ENCODE data around the gene GBP2. TPM values are rescaled to one million over a fixed set of nuclear protein-coding genes. Genes with fewer than 3 reads are reported as not detected.
"Not testable (repeated sequence)": the region's sequence is repeated elsewhere in the genome, so short reads cannot be mapped to it uniquely, and the experiment has no call there.

Gene GBP2
- total RNA-seq, 4 donors from 2014 or later, result 62.2 to 87.3 (median 72.5) TPM

- Histone ChIP-seq H3K9me3 (no peaks in the 10 kb centered on the region), H3K36me3 (no peaks in the 10 kb centered on the region), H3K27me3 (no peaks in the 10 kb centered on the region), H3K4me1 (peaks cover 18% of the 10 kb centered on the region), H3K4me3 (no peak overlapping the region), H3K27ac (no peak overlapping the region)
- DNase-seq (ENCODE audit: low spot score in 2 of 2), result no peak
- no CpG with 5 or more reads among the region's 1 CpG for WGBS
- no peak for TF ChIP-seq POLR2A (IDR thresholded peaks at IDR 0.05)
- TF ChIP-seq EP300 (IDR thresholded peaks at IDR 0.05), result no peak
- TF ChIP-seq POLR2AphosphoS5 (IDR thresholded peaks at IDR 0.05), result no peak
- no peak for TF ChIP-seq CTCF (IDR thresholded peaks at IDR 0.05)
Measured at GRCh38 chr1:89133747-89134146, 7.8 kb upstream of the GBP2 start.

- no peak overlapping the region for H3K4me3 ChIP-seq
- no peaks in the 10 kb centered on the region for H3K27me3 ChIP-seq
- H3K27ac ChIP-seq, result no peak overlapping the region
- no peaks in the 10 kb centered on the region for H3K9me3 ChIP-seq
- no peak for DNase-seq (ENCODE audit: low spot score in 2 of 2)
- H3K36me3 ChIP-seq, result no peaks in the 10 kb centered on the region
- peaks cover 34% of the 10 kb centered on the region for H3K4me1 ChIP-seq
- 36% methylated on average over 1 of the region's 1 CpG for WGBS
- TF ChIP-seq CTCF (IDR thresholded peaks at IDR 0.05) (no peak), EP300 (IDR thresholded peaks at IDR 0.05) (no peak), POLR2A (IDR thresholded peaks at IDR 0.05) (no peak), POLR2AphosphoS5 (IDR thresholded peaks at IDR 0.05) (no peak)
Measured at GRCh38 chr1:89130716-89131115, 4.8 kb upstream of the GBP2 start.

- no peaks in the 10 kb centered on the region for H3K9me3 ChIP-seq
- TF ChIP-seq POLR2A (IDR thresholded peaks at IDR 0.05) (no peak), CTCF (IDR thresholded peaks at IDR 0.05) (no peak), EP300 (IDR thresholded peaks at IDR 0.05) (no peak), POLR2AphosphoS5 (IDR thresholded peaks at IDR 0.05) (no peak)
- no peaks in the 10 kb centered on the region for H3K27me3 ChIP-seq
- no peak overlapping the region for H3K4me3 ChIP-seq
- peaks cover 38% of the 10 kb centered on the region for H3K4me1 ChIP-seq
- WGBS, result 61% methylated on average over 4 of the region's 4 CpGs
- DNase-seq (ENCODE audit: low spot score in 2 of 2), result no peak
- H3K36me3 ChIP-seq, result no peaks in the 10 kb centered on the region
- H3K27ac ChIP-seq, result no peak overlapping the region
Measured at GRCh38 chr1:89129911-89130310, 4.0 kb upstream of the GBP2 start.

- 95% methylated on average over 14 of the region's 31 CpGs for WGBS
- peak overlapping the region; percentile 72 for H3K27ac ChIP-seq
- H3K36me3 ChIP-seq; H3K27me3 ChIP-seq; DNase-seq (ENCODE audit: low spot score in 2 of 2); H3K9me3 ChIP-seq: not testable (repeated sequence)
- H3K4me1 ChIP-seq, result peaks cover 57% of the 10 kb centered on the region
- peak overlapping the region; percentile 35 for H3K4me3 ChIP-seq
Measured at GRCh38 chr1:89128003-89128458, 2.1 kb upstream of the GBP2 start.

GRCh38 chr1:89126602-89127565, 970 bp upstream of the GBP2 start:
- H3K27me3 ChIP-seq, result not testable (repeated sequence)
- WGBS, result 75% methylated on average over 22 of the region's 23 CpGs

GRCh38 chr1:89125240-89125912, 538 bp downstream of the GBP2 start:
- peak overlapping the region; percentile 87 for H3K27ac ChIP-seq
- DNase-seq (ENCODE audit: low spot score in 2 of 2), result no peak
- H3K36me3 ChIP-seq, result peaks cover 15% of the 10 kb centered on the region
- TF ChIP-seq POLR2AphosphoS5 (IDR thresholded peaks at IDR 0.05) (no peak), EP300 (IDR thresholded peaks at IDR 0.05) (no peak), CTCF (IDR thresholded peaks at IDR 0.05) (no peak), POLR2A (IDR thresholded peaks at IDR 0.05) (no peak)
- WGBS, result 28% methylated on average over 3 of the region's 3 CpGs
- H3K27me3 ChIP-seq, result no peaks in the 10 kb centered on the region
- peaks cover 58% of the 10 kb centered on the region for H3K4me1 ChIP-seq
- peak overlapping the region; percentile 56 for H3K4me3 ChIP-seq
- no peaks in the 10 kb centered on the region for H3K9me3 ChIP-seq

More at GRCh38 chr1:89126602-89127565, 970 bp upstream of the GBP2 start:
- Histone ChIP-seq H3K4me1 (peaks cover 62% of the 10 kb centered on the region), H3K27ac (peak overlapping the region; percentile 87)
- not testable (repeated sequence) for H3K9me3 ChIP-seq; H3K4me3 ChIP-seq; DNase-seq (ENCODE audit: low spot score in 2 of 2); H3K36me3 ChIP-seq

Measured in suprapubic skin (tissue), 4 donors.